DMS153 treated with DMSO at 0.1 percent for 48 hours (cell line): ENCODE results near the gene ZNF597.

Experiments used
- DNase-seq: peaks from one replicate; lab custom pipeline; 2025; ENCODE audit not compliant: unreplicated experiment; lab: John Stamatoyannopoulos, UW

ZNF597 gene

DNA sequence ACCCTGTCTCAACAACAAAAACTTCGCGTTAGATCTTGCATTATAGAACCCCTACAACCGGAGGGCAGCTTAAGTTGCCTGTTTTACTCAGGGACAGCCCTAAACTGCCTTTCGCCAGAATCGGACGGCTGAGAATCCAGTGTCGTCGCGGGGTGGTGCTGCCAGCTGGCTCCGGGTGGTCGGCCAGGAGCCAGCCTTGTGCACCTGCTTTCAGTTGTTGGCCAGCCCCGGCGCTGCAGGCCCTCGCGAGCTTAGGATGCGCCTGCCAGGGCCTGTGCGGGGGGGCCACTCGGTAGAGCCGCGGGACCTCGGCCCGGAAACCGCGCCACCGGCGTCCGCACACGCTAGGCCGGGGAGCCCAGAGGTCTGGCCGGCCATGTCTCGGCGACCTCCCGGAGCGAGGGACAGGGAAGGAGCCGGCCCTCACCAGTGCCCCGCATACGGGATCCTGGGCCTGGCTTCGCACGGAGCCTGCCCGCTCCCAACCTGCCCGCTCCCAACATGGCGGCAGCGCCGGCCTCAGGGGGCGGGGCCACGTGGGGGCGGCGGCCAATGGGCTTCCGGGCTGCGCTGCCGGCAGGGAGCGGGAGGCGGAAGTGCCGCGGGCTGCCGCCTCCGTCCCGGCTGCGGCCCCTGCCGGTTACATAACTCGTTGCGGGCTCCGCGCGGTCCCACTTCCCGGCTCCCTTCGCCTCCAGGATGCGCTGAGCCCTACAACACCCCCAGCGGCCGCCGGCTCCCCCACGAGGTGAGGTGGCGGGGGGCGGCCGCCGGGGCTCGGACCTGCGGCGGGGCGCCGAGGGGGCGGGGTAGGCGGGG lies 14.3 kb upstream of the ZNF597 start:
- peak; percentile 84 for DNase-seq

DNA sequence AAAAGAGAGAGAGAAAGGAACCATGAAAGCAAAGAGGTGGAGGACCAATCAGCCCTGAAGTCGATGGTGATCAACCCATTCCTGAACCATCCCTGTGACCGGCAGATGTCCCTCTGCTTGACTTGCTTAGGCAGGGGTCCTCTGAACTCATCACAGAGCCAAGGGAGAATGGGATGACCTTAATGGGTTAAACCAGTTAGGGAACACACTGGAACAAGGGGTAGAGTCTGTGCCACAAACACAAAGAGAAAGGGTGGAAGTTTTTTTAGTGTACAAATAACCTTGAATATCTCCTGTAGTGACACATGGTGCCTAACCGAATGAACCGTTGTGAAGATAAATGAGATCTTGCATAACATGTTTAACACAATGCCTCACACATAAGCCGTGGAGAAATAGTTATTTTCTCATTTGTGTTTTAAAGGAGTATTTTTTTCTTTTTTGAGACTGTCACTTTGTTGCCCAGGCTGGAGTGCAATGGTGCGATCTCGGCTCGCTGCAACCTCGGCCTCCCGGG lies 11.4 kb upstream of the ZNF597 start:
- no peak for DNase-seq

- no peak for DNase-seq
These were observed 10.8 kb upstream of the ZNF597 start for GRCh38 chr16:3454093-3454492.

DNA sequence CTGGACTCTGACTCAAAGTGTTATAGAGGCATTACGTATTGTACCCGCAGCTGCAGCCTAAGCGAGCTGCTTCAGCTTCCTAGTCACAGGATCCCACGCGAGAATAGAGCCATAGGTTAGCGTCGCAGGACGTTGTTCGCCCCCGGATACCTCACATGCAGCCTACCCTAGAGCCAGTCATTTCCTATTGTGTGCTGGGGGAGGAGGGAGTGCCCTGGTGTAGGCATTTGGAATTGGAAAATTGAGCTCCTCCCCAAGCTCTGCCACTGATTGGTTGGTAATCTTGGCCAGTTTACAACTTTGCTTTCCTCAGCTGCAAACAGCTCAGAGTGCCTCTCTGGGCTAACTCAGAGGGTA lies 706 bp upstream of the ZNF597 start:
- DNase-seq: no peak

- no peak for DNase-seq
These were observed 3.7 kb downstream of the ZNF597 start for GRCh38 chr16:3439637-3440036.

GRCh38 chr16:3434373-3434772 lies 8.9 kb downstream of the ZNF597 start:
- DNase-seq: no peak

- no peak for DNase-seq
These were observed 11.5 kb downstream of the ZNF597 start for GRCh38 chr16:3431779-3432219.

- no peak for DNase-seq
These were observed 29.4 kb downstream of the ZNF597 start for GRCh38 chr16:3413730-3414379.

GRCh38 chr16:3408561-3409197 lies 34.6 kb downstream of the ZNF597 start:
- no peak for DNase-seq

- DNase-seq: no peak
These were observed 41.4 kb downstream of the ZNF597 start for GRCh38 chr16:3401719-3402397.

- peak; percentile 98 for DNase-seq
These were observed 42.3 kb downstream of the ZNF597 start, which contains the start of the genes ZNF174 and ZSCAN32 for GRCh38 chr16:3400779-3401688. Gene ZNF174 (plus strand): TSS chr16:3401215. CDS start chr16:3402005, 790 bp downstream. Gene ZSCAN32 (minus strand): TSS chr16:3401004. CDS start chr16:3397557, 3,447 bp downstream.

GRCh38 chr16:3400446-3400778 lies 42.9 kb downstream of the ZNF597 start:
- DNase-seq: no peak

- DNase-seq: no peak
These were observed 53.5 kb downstream of the ZNF597 start for GRCh38 chr16:3389663-3390338.

- no peak for DNase-seq
These were observed 55.0 kb downstream of the ZNF597 start for GRCh38 chr16:3388325-3388724.

GRCh38 chr16:3383045-3383448 lies 60.3 kb downstream of the ZNF597 start:
- DNase-seq: no peak
